ENCODE data around the gene PCED1B.
"Not testable (repeated sequence)": the region's sequence is repeated elsewhere in the genome, so short reads cannot be mapped to it uniquely, and the experiment has no call there.

PCED1B gene

GRCh38 chr12:47242426-47242825 is 163.0 kb downstream of the PCED1B start:
- DNase-seq: no peak

DNA sequence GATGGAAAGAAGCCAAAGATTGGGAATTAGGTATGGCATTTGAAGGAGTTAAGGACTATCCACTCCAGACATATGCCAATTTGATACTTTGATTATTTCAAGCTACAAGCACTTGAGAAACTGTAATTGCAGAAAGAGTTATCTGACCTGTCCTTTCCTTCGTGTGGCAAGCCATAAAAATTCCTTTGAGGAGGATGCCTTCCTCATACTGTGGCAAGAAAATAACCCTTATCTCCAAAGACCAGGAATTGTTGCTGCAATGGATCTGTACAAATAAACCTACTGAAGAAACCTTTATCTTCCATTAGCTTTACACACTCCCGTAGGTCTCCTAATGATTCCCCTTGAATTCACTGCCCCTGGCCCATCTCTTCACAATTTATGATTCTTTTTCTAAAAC is 165.4 kb downstream of the PCED1B start:
- no peak for DNase-seq

- DNase-seq: no peak
These were observed 166.2 kb downstream of the PCED1B start for GRCh38 chr12:47245623-47246022.

- no peak for DNase-seq
These were observed 168.0 kb downstream of the PCED1B start for GRCh38 chr12:47247418-47247817.

GRCh38 chr12:47249082-47249481 is 169.7 kb downstream of the PCED1B start:
- DNase-seq: no peak

GRCh38 chr12:47249719-47250357 is 170.4 kb downstream of the PCED1B start:
- no peak for DNase-seq

GRCh38 chr12:47251919-47252318 is 172.5 kb downstream of the PCED1B start:
- no peak for DNase-seq

DNA sequence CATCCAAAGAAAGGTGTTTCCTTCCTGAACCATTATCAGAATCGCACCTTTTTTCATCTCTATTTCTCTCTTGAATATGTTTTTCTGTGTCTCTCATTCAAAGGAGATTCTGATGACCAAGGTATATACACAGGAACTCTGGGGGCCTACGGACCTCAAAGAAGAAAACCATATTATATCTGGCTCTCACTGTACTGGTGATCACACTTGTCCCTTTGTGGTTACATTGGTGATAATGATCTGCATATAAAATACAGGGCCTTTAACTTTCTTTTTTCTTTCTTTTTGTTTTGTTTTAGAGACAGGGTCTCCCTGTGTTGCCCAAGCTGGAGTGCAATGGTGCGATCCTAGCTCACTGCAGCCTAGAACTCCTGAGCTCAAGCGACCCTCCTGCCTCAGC is 185.5 kb downstream of the PCED1B start:
- DNase-seq: no peak

- DNase-seq: no peak
These were observed 186.0 kb downstream of the PCED1B start for GRCh38 chr12:47265391-47265790.

- DNase-seq: no peak
These were observed 188.2 kb downstream of the PCED1B start for GRCh38 chr12:47267571-47267970.

DNA sequence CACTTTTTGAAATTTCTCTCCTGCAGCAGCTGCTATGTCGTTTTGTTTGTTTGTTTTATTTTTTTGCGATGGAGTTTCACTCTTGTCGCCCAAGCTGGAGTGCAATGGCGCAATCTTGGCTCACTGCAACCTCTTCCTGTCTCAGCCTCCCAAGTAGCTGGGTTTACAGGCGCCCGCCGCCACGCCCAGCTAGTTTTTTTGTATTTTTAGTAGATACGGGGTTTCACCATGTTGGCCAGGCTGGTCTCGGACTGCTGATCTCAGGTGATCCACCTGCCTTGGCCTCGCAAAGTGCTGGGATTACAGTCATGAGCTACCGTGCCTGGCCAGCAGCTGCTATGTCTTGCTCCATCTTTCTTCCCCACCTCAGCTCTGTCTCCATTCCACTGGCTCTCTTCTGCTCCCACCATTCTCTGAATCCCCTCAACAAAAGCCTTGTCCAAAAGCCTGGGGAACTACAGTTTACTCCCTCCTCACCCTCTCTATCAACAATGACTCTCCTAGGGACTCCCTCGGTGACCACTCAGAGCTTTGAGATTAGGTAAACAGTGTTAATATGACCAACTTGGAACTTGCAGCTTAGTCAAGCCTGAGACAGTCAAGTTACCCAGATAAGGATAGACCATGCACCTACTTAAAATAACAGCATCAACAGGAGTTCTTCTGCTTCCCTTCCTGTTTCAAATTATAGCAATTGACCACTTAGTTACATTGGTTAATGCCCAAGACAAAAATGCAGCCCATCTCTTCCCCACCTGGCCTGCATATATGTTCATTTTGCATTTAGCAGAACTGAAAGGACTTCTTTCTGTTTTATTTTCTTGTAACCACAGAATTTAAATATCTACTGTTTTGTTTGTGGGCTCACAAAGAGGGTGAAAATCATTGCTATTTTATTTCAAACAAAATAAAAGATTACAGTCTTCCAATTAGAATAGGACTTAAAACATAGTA is 189.4 kb downstream of the PCED1B start:
- no peak for DNase-seq

DNA sequence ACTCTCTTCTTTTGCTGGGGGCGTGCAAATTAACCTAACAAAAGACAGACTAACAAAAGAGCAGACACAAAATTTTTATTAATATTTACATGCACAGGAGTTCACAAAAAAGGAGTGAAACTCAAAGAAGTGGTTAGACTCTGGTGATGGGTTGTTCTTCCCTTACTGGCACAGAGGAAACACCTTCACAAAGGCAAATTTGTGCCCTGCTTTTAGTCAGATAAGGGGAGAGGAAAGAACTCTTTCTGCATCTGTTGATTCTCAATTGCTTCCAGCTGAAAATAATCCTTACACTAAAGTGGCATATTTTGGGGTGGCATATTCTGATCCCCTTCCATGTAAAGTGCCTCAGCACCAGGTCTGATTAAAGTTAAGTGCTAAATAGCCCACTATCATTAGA is 190.5 kb downstream of the PCED1B start:
- no peak for DNase-seq

DNA sequence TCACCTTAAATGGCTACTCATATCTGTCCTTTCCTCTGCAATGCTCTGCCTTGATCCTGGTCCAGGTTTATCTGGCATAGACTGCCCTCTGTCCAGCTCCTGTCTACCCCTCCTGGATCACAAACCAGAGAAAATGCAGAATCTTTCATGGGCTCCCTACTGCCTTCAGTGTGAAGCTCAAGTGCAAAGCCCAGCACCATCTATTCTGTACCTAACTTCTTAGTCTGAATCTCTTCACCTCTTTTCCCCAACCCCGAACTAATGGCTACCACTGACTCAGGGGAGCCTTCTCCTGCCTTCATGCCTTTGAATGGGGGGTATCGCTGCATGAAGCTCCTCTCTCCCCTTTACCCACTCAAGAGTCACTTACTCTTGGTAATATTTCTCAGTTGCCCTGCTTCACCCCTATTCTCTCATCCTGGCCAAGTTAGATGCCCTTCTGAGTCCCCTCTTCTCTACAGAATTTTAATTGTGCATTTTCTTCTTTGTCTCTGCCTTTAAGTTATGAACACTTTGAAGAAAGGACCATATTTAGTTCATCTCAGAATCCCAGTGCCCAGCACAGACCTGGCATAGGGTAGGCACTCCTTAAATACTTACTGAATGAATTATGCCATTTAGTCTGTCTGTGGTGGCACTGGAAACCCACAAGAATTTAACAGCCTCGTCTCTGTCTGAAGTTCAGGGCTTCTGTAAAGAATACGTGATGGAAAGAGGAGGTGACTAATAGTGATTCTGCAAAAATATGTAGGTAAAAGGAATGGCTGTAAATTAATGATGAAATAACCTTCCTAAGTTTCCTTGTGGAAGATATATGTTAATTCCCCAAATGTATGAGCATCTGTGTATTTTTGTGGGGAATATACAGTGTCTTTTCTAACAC is 191.6 kb downstream of the PCED1B start:
- DNase-seq: peak; percentile 43

GRCh38 chr12:47271800-47272239 is 192.4 kb downstream of the PCED1B start:
- no peak for DNase-seq

GRCh38 chr12:47272412-47273190 is 193.2 kb downstream of the PCED1B start:
- no peak for DNase-seq

DNA sequence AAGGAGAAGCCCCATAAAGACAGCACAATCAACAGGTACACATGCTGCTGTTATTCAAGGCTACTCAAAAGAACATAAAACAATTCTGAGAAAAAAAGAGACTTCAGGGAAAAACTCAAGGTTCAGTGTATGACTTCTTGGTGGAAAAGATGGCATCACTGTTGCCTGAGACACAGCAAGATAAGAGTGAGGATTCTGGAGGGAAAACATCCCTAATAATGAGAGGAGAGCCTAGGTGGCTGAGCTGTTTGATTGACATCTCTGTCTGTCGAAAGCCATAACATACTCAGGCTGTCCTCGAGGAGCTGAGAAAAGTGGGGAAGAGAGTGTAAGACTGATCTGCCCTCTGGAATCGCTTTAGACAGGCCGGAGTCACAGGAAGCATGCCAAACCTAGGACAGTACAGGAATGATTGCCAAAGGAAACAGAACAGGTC is 193.8 kb downstream of the PCED1B start:
- no peak for DNase-seq

DNA sequence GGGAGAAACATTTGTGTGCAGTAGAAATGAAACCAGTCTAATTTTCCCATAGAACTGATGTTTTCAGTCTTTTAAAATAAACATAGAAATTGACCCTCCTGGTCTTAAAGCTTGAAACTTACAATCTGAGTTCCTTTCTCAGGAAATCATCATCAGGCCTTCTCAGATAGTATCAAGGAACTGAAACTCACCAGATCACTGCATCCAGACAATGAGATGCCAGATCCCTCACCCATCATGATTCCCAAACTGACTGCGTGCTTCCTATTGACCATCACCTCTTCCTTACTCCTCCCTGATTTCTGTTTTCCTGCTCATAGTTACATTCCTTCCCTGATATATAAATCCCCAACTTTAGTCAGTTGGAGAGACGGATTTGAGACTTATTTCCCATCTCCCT is 195.3 kb downstream of the PCED1B start:
- DNase-seq: no peak

GRCh38 chr12:47276253-47276620 is 196.8 kb downstream of the PCED1B start:
- DNase-seq: no peak

GRCh38 chr12:47276621-47277309 is 197.3 kb downstream of the PCED1B start:
- peak; percentile 40 for DNase-seq

DNA sequence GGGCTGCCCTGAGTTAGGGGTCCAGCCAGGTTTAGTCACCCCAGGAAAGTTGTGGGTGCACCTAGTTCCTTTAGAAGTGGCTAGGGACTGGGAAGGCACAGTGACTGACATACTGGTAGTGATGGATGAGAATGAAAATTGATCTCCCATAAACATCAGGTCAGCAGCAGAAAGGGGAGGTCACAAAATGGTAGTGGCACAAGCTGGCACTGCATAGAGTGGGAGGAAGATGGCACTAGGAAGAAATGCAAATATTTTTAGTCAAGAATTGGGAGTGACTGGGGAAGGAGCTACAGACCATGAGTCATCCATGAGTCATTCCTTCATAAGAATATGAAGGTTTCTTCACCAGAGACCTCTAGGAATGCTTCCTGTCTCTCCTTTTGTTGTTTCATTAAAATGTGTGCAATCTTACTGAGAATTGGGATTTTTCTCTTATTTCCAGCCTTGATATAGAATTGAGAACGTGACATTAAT is 198.6 kb downstream of the PCED1B start:
- DNase-seq: peak; percentile 39

GRCh38 chr12:47279758-47280157 is 200.3 kb downstream of the PCED1B start:
- not testable (repeated sequence) for DNase-seq
